ENCODE measurements around the gene SORL1.

The SORL1 gene

DNA sequence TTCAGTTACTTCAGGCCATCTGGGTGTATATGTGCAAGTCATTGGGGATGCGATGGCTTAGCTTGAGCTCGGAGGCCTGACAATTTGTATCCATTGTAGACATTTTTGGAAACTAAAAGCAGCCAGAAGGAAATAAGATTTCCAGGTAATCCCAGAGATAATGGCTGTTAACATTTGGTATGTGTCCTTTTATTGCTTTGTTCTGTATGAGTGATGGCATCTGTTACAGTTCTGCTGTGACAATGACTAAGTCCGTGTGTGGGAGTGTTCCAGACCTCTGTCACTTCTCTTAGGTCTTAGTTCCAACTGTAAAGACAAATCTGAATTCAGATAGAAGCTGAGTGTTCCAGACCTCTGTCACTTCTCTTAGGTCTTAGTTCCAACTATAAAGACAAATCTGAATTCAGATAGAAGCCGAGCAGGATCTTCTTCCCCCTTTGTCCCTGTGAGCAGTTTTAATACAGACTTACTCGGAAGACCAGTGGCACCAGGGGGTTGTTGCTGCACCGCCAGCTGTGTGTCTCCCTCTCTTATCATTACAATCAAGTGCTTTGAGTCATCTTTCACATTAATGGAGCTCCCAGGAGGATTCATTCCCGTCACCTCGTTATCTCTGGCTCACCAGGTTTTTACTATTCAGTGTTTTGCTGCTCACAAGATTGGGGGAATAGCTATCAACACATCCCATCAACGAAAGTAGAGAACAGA lies 191.5 kb downstream of the SORL1 start:
- no peak overlapping the region for H3K9ac ChIP-seq (ENCODE audit: low read depth, low read length, poor library complexity, severe bottlenecking)
- H3K36me3 ChIP-seq (ENCODE audit: insufficient read depth, low read length) = no peaks in the 10 kb centered on the region
- no peaks in the 10 kb centered on the region for H3K9me3 ChIP-seq (ENCODE audit: insufficient read depth, low read depth, low read length)
- H3K4me1 ChIP-seq (ENCODE audit: insufficient read depth, low read length, poor library complexity, severe bottlenecking) = no peaks in the 10 kb centered on the region
- H3F3A ChIP-seq (ENCODE audit: low read depth) = no peaks in the 10 kb centered on the region
- no peak overlapping the region for H3K4me3 ChIP-seq (ENCODE audit: low read length, poor library complexity, severe bottlenecking)
- H3K79me2 ChIP-seq (ENCODE audit: insufficient read depth, low read length) = no peaks in the 10 kb centered on the region
- no peak overlapping the region for H2AFZ ChIP-seq (ENCODE audit: low read length)
- no peaks in the 10 kb centered on the region for H3K9me2 ChIP-seq (replicated peaks; ENCODE audit: low read depth, low read length)
- no peaks in the 10 kb centered on the region for H3K27me3 ChIP-seq (ENCODE audit: insufficient read depth, low read length, poor library complexity, severe bottlenecking)
- TF ChIP-seq, protein P1, sequence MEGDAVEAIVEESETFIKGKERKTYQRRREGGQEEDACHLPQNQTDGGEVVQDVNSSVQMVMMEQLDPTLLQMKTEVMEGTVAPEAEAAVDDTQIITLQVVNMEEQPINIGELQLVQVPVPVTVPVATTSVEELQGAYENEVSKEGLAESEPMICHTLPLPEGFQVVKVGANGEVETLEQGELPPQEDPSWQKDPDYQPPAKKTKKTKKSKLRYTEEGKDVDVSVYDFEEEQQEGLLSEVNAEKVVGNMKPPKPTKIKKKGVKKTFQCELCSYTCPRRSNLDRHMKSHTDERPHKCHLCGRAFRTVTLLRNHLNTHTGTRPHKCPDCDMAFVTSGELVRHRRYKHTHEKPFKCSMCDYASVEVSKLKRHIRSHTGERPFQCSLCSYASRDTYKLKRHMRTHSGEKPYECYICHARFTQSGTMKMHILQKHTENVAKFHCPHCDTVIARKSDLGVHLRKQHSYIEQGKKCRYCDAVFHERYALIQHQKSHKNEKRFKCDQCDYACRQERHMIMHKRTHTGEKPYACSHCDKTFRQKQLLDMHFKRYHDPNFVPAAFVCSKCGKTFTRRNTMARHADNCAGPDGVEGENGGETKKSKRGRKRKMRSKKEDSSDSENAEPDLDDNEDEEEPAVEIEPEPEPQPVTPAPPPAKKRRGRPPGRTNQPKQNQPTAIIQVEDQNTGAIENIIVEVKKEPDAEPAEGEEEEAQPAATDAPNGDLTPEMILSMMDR (conservative IDR thresholded peaks at IDR 0.05; ENCODE audit: low read length) = no peak
- TF ChIP-seq EZH2phosphoT487 (IDR thresholded peaks at IDR 0.05; ENCODE audit: borderline replicate concordance) = no peak
- H3K4me2 ChIP-seq (ENCODE audit: low read depth, low read length, poor library complexity, severe bottlenecking) = no peak overlapping the region
- H4K20me1 ChIP-seq (ENCODE audit: insufficient read depth, low read length, poor library complexity, severe bottlenecking) = no peaks in the 10 kb centered on the region

DNA sequence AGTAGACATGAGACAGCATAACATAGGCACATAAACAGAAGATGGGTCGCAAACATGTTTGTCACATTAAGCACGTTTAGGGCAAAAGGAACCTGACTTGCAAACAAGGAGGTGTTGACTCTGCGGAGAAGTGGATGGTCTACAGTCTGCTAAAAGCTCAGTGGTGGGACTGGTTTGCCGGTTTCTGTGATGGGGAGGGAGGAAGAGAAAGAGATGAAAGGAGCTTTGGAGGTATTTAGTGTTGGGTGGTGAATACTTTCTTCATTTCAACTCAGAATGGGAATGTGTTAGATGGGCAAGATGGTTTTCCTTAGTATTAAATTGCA lies 192.0 kb downstream of the SORL1 start:
- TF ChIP-seq, protein P1 (conservative IDR thresholded peaks at IDR 0.05; ENCODE audit: low read length) = no peak
- no peak for TF ChIP-seq EZH2phosphoT487 (IDR thresholded peaks at IDR 0.05; ENCODE audit: borderline replicate concordance)

DNA sequence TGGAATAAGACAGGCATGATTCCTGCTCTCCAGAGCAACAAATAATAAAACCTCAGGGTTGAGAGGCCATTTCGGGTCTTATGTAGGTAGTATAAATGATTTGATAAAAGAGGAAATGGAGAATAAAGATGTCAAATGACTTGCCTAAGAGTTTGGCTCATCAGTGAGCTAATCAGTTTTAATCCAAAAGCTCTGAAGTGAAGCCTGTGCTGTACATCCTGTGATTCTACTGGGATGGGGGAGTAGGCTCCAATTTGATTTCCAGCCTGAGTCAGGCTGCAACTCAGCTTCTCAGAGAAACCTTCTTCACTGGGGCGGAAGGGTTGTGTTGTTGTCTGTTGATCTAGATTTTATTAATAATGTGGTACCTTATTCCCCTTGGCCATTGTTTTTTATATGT lies 192.9 kb downstream of the SORL1 start:
- Histone ChIP-seq H3K4me2 (ENCODE audit: low read depth, low read length, poor library complexity, severe bottlenecking) (no peak overlapping the region), H3K27me3 (ENCODE audit: insufficient read depth, low read length, poor library complexity, severe bottlenecking) (no peaks in the 10 kb centered on the region), H3K9me3 (ENCODE audit: insufficient read depth, low read depth, low read length) (no peaks in the 10 kb centered on the region), H3K4me3 (ENCODE audit: low read length, poor library complexity, severe bottlenecking) (no peak overlapping the region), H3K79me2 (ENCODE audit: insufficient read depth, low read length) (no peaks in the 10 kb centered on the region), H2AFZ (ENCODE audit: low read length) (no peak overlapping the region), H3F3A (ENCODE audit: low read depth) (no peaks in the 10 kb centered on the region), H3K4me1 (ENCODE audit: insufficient read depth, low read length, poor library complexity, severe bottlenecking) (no peaks in the 10 kb centered on the region), H3K36me3 (ENCODE audit: insufficient read depth, low read length) (no peaks in the 10 kb centered on the region), H4K20me1 (ENCODE audit: insufficient read depth, low read length, poor library complexity, severe bottlenecking) (no peaks in the 10 kb centered on the region), H3K9me2 (replicated peaks; ENCODE audit: low read depth, low read length) (no peaks in the 10 kb centered on the region), H3K9ac (ENCODE audit: low read depth, low read length, poor library complexity, severe bottlenecking) (no peak overlapping the region)
- no peak for TF ChIP-seq EZH2phosphoT487 (IDR thresholded peaks at IDR 0.05; ENCODE audit: borderline replicate concordance)
- TF ChIP-seq, protein P1 (conservative IDR thresholded peaks at IDR 0.05; ENCODE audit: low read length) = no peak

More for the DNA sequence above, 192.0 kb downstream of the SORL1 start:
- Histone ChIP-seq H3K9me3 (ENCODE audit: insufficient read depth, low read depth, low read length) (no peaks in the 10 kb centered on the region), H3K4me3 (ENCODE audit: low read length, poor library complexity, severe bottlenecking) (no peak overlapping the region), H3K4me1 (ENCODE audit: insufficient read depth, low read length, poor library complexity, severe bottlenecking) (no peaks in the 10 kb centered on the region), H3K4me2 (ENCODE audit: low read depth, low read length, poor library complexity, severe bottlenecking) (no peak overlapping the region), H3F3A (ENCODE audit: low read depth) (no peaks in the 10 kb centered on the region), H3K9me2 (replicated peaks; ENCODE audit: low read depth, low read length) (no peaks in the 10 kb centered on the region), H3K9ac (ENCODE audit: low read depth, low read length, poor library complexity, severe bottlenecking) (no peak overlapping the region), H4K20me1 (ENCODE audit: insufficient read depth, low read length, poor library complexity, severe bottlenecking) (no peaks in the 10 kb centered on the region), H2AFZ (ENCODE audit: low read length) (no peak overlapping the region), H3K79me2 (ENCODE audit: insufficient read depth, low read length) (no peaks in the 10 kb centered on the region), H3K36me3 (ENCODE audit: insufficient read depth, low read length) (no peaks in the 10 kb centered on the region), H3K27me3 (ENCODE audit: insufficient read depth, low read length, poor library complexity, severe bottlenecking) (no peaks in the 10 kb centered on the region)

Data from Loucy (cell line).